LNCAP (cell line): Measurements from ENCODE around the gene CAB39L.

Experiments used
- TF ChIP-seq, protein P1 (sequence below): fragments of 450-650 bp; IDR thresholded peaks from 2 replicates; pipeline ENCODE4 v1.5.1; 2017; ENCODE audit warnings: mild to moderate bottlenecking

The CAB39L gene

GRCh38 chr13:49315756-49316482 lies 127.9 kb downstream of the CAB39L start:
- TF ChIP-seq, protein P1, sequence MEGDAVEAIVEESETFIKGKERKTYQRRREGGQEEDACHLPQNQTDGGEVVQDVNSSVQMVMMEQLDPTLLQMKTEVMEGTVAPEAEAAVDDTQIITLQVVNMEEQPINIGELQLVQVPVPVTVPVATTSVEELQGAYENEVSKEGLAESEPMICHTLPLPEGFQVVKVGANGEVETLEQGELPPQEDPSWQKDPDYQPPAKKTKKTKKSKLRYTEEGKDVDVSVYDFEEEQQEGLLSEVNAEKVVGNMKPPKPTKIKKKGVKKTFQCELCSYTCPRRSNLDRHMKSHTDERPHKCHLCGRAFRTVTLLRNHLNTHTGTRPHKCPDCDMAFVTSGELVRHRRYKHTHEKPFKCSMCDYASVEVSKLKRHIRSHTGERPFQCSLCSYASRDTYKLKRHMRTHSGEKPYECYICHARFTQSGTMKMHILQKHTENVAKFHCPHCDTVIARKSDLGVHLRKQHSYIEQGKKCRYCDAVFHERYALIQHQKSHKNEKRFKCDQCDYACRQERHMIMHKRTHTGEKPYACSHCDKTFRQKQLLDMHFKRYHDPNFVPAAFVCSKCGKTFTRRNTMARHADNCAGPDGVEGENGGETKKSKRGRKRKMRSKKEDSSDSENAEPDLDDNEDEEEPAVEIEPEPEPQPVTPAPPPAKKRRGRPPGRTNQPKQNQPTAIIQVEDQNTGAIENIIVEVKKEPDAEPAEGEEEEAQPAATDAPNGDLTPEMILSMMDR, result no peak

GRCh38 chr13:49315036-49315565 lies 128.8 kb downstream of the CAB39L start:
- TF ChIP-seq, protein P1, result no peak

DNA sequence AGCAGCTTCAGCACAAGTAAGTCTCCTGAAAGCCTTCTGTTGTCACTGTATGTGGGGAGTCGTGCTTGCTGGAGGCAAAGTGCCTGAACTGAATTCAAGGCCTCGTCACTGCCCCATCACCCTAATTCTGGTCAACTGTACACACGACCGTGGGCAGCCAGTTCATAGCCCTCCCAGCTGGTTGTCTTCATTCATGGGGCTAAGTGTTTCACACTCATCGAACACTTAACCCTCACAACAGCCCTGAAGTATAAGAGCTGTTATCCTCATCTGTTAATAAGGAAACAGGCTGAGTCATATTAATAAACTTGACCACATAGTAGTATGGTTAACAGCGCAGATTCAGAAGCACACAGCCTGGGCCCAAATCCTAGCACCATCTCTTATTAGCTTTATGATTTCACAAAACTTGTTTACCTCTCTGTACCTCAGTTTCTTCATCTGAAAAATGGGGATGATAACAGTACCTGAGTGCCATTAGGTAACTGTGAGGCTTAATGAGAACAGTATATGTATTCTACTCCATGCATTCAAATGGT lies 129.5 kb downstream of the CAB39L start:
- TF ChIP-seq, protein P1, result no peak

DNA sequence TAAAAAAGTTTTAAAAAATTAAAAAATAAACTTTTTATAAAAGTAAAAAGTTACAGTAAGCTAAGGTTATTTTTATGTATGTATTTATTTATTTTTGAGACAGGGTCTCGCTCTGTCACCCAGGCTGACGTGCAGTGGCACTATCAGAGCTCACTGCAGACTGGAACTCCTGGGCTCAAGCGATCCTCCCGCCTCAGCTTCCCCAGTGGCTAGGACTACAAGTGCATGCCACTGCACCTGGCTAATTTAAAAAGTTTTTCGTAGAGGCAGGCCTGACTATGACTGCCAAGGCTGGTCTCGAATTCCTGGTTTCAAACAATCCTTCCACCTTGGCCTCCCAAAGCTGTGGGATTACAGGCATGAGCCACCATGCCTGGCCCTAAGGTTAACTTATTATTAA lies 132.0 kb downstream of the CAB39L start:
- TF ChIP-seq, protein P1, result no peak

DNA sequence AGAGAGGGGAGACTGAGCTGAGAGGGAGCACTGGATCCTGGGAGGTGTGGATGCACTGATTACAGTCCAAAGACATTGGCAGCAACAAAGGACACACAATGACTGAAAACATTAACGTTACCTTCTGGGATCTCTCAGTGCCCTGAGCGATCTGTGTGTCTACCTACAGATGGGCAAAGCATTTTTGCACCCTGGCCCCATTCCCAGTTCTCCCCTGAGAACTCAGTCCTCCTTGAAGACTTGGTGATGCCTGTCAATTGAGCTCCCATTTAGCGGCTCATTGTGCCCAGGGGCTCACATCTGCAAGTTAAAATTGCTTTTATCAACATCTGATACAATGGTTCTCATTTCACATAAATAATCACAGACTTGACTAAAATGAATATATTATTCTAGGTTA lies 133.6 kb downstream of the CAB39L start:
- TF ChIP-seq, protein P1, result no peak

DNA sequence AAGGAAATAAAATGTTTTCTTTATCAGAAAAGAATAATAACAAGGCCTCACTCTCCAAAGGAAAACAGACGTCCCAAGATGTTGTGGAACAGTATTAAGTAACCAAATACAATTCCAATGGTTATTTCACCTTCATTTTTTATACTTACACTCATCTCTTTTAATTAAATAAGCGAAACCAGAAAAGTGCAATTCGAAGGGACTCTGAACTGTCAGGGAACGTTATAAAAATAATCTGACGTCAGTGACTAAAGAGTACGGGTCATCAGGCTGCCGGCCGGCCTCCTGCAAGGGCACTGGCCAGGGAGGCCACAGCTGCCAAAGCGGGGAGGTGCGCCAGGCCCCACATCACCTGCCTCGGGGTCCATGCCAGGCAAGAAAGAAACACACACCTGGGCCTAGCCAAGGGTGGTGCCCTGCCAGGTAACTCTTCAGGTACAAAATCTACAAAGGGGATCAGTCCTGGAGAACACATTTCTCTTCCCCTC lies 134.9 kb downstream of the CAB39L start:
- TF ChIP-seq, protein P1, result no peak

DNA sequence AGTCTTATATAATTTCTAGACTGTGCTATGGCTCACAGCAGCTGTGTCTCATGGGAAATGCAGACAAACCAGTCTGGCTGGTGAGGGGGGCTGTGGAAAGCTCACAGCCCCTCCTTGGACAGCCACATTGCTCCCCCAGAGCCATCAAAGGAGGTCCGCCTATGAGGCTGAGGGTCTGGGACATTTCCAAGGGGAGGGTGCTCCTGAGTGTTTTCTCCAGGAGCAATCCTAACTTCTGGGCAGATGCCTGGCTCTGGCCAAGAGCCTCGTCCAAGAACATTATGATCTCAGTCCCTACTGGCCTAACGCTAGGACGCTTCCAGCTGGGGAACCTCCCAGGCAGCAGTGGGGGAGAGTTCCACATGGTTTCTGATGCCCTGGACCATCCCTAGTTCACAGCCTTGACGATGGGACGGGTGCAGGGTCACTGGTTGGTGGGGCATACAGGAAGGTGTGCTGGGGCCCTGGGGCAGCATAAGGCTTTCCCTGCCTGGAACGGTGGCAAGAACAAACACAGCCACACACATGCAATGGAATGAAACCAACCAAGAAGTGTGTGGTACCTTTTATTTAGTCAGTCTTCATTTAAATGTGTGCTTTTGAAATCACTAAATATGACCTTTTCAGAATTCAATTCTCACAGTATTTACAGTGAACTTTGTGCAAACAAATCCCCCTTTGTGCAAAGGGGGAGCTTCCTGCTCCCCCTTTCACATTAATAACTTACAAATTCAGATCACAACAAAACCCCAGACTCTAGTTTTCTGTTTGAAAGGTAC lies 135.6 kb downstream of the CAB39L start:
- TF ChIP-seq, protein P1, result no peak
